HEK293 (cell line): ENCODE results near the gene CDC5L.

Experiments
- CTCF ChIA-PET: fragments of 350-600 bp; formaldehyde crosslinking; extraction: SDS; loops from one replicate; lab custom pipeline; 2021; ENCODE audit warnings: antibody characterized with exemption; lab: Yijun Ruan, JAX
- POLR2A ChIA-PET: fragments of 300-600 bp; formaldehyde crosslinking; extraction: SDS; loops from one replicate; lab custom pipeline; 2020; ENCODE audit warnings: antibody characterized with exemption, inconsistent platforms; lab: Yijun Ruan, JAX
- H3K27ac ChIP-seq: fragments of 200-500 bp; sonication (Bioruptor generic); 2 replicates; pipeline ENCODE4 v1.5.1; 2014; ENCODE audit warnings: low read depth, low read length, control low read depth, inconsistent platforms; ENCODE audit errors: extremely low read depth
- H3K36me3 ChIP-seq, 2 experiments: fragments of 200-500 bp in 1 of 2; sonication (Bioruptor generic) in 1 of 2; 1 replicate in 1 of 2; 2 replicates in 1 of 2; pipeline ENCODE4 v1.5.1; 2014 to 2017; ENCODE audit warnings: inconsistent platforms in 2 of 2, low read length in 2 of 2; ENCODE audit not compliant: control insufficient read depth in 2 of 2, insufficient read depth in 1 of 2
- H3K4me1 ChIP-seq: fragments of 200-500 bp; sonication (Bioruptor generic); 2 replicates; pipeline ENCODE4 v1.5.1; 2014; ENCODE audit warnings: mild to moderate bottlenecking, low read length, inconsistent platforms; ENCODE audit not compliant: control insufficient read depth, insufficient read depth
- H3K4me3 ChIP-seq: 2 replicates; pipeline ENCODE4 v1.5.1; 2011; ENCODE audit warnings: low read depth, mild to moderate bottlenecking, control low read depth, low read length, moderate library complexity
- H3K9me3 ChIP-seq: fragments of 200-500 bp; sonication (Bioruptor generic); 2 replicates; pipeline ENCODE4 v1.5.1; 2014; ENCODE audit warnings: low read depth, low read length, inconsistent platforms; ENCODE audit not compliant: control insufficient read depth, insufficient read depth
- MZF1 ChIP-seq: fragments of 450-650 bp; formaldehyde crosslinking; IDR thresholded peaks from 2 replicates; pipeline ENCODE4 v1.5.1; 2017; ENCODE audit warnings: missing biosample characterization, missing genetic modification characterization, borderline replicate concordance
- OVOL3 ChIP-seq: fragments of 450-650 bp; formaldehyde crosslinking; IDR thresholded peaks from 2 replicates; pipeline ENCODE4 v1.5.1; 2016; ENCODE audit warnings: missing biosample characterization, missing genetic modification characterization
- PBX3 ChIP-seq: sonication (generic); formaldehyde crosslinking; IDR thresholded peaks from 2 replicates; pipeline ENCODE4 v1.8.1; 2022; ENCODE audit warnings: mild to moderate bottlenecking, moderate library complexity, missing genetic modification reagents
- SCRT2 ChIP-seq: fragments of 450-650 bp; formaldehyde crosslinking; IDR thresholded peaks from 2 replicates; pipeline ENCODE4 v1.5.1; 2016; ENCODE audit warnings: missing biosample characterization, missing genetic modification characterization
- SETDB1 ChIP-seq: IDR thresholded peaks from one replicate; pipeline ENCODE4 v1.6.1; 2017; ENCODE audit warnings: mild to moderate bottlenecking, low read length, moderate library complexity, mixed read lengths; ENCODE audit not compliant: insufficient read length
- SP2 ChIP-seq: fragments of 450-650 bp; formaldehyde crosslinking; IDR thresholded peaks from 2 replicates; pipeline ENCODE4 v1.5.1; 2016; ENCODE audit warnings: missing biosample characterization, missing genetic modification characterization
- ZBTB11 ChIP-seq: fragments of 450-650 bp; formaldehyde crosslinking; conservative IDR thresholded peaks from 2 replicates; pipeline ENCODE4 v1.5.1; 2016; ENCODE audit warnings: low read depth, missing biosample characterization, missing genetic modification characterization
- ZBTB21 ChIP-seq: fragments of 450-650 bp; formaldehyde crosslinking; IDR thresholded peaks from 2 replicates; pipeline ENCODE4 v1.5.1; 2017; ENCODE audit warnings: missing biosample characterization, missing genetic modification characterization
- ZEB2 ChIP-seq: fragments of 450-650 bp; formaldehyde crosslinking; IDR thresholded peaks from 2 replicates; pipeline ENCODE4 v1.5.1; 2016; ENCODE audit warnings: missing biosample characterization, missing genetic modification characterization
- ZNF114 ChIP-seq: fragments of 450-650 bp; formaldehyde crosslinking; IDR thresholded peaks from 2 replicates; pipeline ENCODE4 v1.5.0; 2017; ENCODE audit warnings: missing biosample characterization, missing genetic modification characterization
- ZNF335 ChIP-seq: fragments of 450-650 bp; formaldehyde crosslinking; conservative IDR thresholded peaks from 2 replicates; pipeline ENCODE4 v1.5.1; 2016; ENCODE audit warnings: missing biosample characterization, missing genetic modification characterization
- ZNF362 ChIP-seq: fragments of 450-650 bp; formaldehyde crosslinking; IDR thresholded peaks from 2 replicates; pipeline ENCODE4 v1.5.1; 2016; ENCODE audit warnings: missing biosample characterization, missing genetic modification characterization
- ZNF391 ChIP-seq: fragments of 450-650 bp; formaldehyde crosslinking; IDR thresholded peaks from 2 replicates; pipeline ENCODE4 v1.5.1; 2016; ENCODE audit warnings: low read depth, missing biosample characterization, missing genetic modification characterization, borderline replicate concordance
- ZNF416 ChIP-seq: fragments of 450-650 bp; formaldehyde crosslinking; IDR thresholded peaks from 2 replicates; pipeline ENCODE4 v1.5.1; 2016; ENCODE audit warnings: missing biosample characterization, missing genetic modification characterization
- ZNF514 ChIP-seq: fragments of 450-650 bp; formaldehyde crosslinking; IDR thresholded peaks from 2 replicates; pipeline ENCODE4 v1.5.1; 2016; ENCODE audit warnings: missing biosample characterization, missing genetic modification characterization
- ZNF529 ChIP-seq: fragments of 450-650 bp; formaldehyde crosslinking; IDR thresholded peaks from 2 replicates; pipeline ENCODE4 v1.5.1; 2017; ENCODE audit warnings: missing genetic modification characterization, missing biosample characterization; ENCODE audit not compliant: insufficient replicate concordance
- ZNF585B ChIP-seq: fragments of 450-650 bp; formaldehyde crosslinking; IDR thresholded peaks from 2 replicates; pipeline ENCODE4 v1.5.1; 2016; ENCODE audit warnings: missing biosample characterization, missing genetic modification characterization
- ZNF654 ChIP-seq: fragments of 450-650 bp; formaldehyde crosslinking; IDR thresholded peaks from 2 replicates; pipeline ENCODE4 v1.5.1; 2016; ENCODE audit warnings: low read depth, missing biosample characterization, missing genetic modification characterization
- ZNF785 ChIP-seq: fragments of 450-650 bp; formaldehyde crosslinking; IDR thresholded peaks from 2 replicates; pipeline ENCODE4 v1.5.1; 2016; ENCODE audit warnings: missing biosample characterization, missing genetic modification characterization
- ZNF791 ChIP-seq: fragments of 450-650 bp; formaldehyde crosslinking; IDR thresholded peaks from 2 replicates; pipeline ENCODE4 v1.5.1; 2016; ENCODE audit warnings: missing biosample characterization, missing genetic modification characterization
- TF ChIP-seq, protein P1 (sequence below): fragments of 450-650 bp; formaldehyde crosslinking; IDR thresholded peaks from 2 replicates; pipeline ENCODE4 v1.5.1; 2016; ENCODE audit warnings: missing biosample characterization, missing genetic modification characterization
- TF ChIP-seq, protein P2 (sequence below): fragments of 450-650 bp; formaldehyde crosslinking; IDR thresholded peaks from 2 replicates; pipeline ENCODE4 v1.5.1; 2016; ENCODE audit warnings: missing biosample characterization, missing genetic modification characterization
- TF ChIP-seq, protein P3 (sequence below): fragments of 450-650 bp; formaldehyde crosslinking; IDR thresholded peaks from 2 replicates; pipeline ENCODE4 v1.5.1; 2016; ENCODE audit warnings: missing biosample characterization, missing genetic modification characterization
- TF ChIP-seq, protein P4 (sequence below): fragments of 450-650 bp; formaldehyde crosslinking; IDR thresholded peaks from 2 replicates; pipeline ENCODE4 v1.5.1; 2016; ENCODE audit warnings: missing biosample characterization, missing genetic modification characterization, low read depth

CDC5L gene

DNA sequence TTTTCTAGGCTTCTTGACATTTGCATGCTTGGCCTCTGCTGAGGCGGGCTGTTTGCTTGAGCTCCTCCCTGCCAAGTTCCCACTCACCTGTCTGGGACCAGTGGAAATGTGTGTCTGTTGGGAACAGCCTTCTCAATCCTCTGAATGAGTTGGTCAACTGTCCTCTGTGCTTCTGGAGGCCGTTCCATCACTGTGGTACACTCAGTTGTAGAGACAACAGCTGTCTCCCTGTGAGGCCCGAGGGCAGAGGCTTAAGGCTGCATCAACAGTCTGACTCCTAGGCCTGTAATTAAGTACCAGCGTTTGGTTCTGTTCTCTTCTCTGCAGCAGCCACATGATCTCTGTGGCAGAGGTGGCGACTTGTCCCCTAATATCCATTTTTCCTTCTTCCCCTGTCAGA, 110.9 kb downstream of the CDC5L start (continued):
- TF ChIP-seq ZNF362 (tag by site-specific recombination) (no peak), ZNF114 (no peak), ZEB2 (tag by site-specific recombination) (no peak), ZNF785 (tag by site-specific recombination) (no peak), ZNF335 (tag by site-specific recombination) (no peak)
- TF ChIP-seq, protein P1, sequence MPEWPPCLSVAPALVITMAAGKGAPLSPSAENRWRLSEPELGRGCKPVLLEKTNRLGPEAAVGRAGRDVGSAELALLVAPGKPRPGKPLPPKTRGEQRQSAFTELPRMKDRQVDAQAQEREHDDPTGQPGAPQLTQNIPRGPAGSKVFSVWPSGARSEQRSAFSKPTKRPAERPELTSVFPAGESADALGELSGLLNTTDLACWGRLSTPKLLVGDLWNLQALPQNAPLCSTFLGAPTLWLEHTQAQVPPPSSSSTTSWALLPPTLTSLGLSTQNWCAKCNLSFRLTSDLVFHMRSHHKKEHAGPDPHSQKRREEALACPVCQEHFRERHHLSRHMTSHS (tag by site-specific recombination): no peak

DNA sequence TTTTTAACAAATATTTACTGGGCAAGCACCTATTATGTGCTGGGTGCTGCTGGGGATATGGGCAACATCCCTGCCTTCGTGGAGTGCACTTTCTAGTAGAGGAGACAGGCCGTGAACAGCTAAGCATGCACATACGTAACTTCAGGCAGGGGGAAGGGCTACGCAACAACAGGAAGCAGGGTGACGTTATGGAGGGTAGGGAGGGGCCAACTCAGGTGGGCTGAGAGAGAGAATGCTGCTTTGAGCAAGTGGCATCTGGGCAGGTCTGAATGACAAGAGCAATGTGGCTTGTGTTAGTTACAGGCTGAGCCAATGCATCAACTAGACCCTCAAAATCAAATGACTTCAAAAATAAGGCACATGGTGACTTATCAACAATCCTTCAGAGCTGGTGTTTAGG, 112.1 kb downstream of the CDC5L start:
- CTCF ChIA-PET: interaction anchor here (0.7 kb wide), 1 partner anchor 69 kb away, joined by 4 read pairs; no protein-coding TSS in a partner anchor
- no peaks in the 10 kb centered on the region for H3K36me3 ChIP-seq
- POLR2A ChIA-PET: no interaction called here
- no peaks in the 10 kb centered on the region for H3K4me1 ChIP-seq
- no peaks in the 10 kb centered on the region for H3K9me3 ChIP-seq
- H3K4me3 ChIP-seq: no peak overlapping the region
- H3K27ac ChIP-seq: no peak overlapping the region
- TF ChIP-seq ZNF416 (tag by site-specific recombination) (no peak), ZNF654 (tag by site-specific recombination) (no peak), SCRT2 (no peak), ZNF585B (tag by site-specific recombination) (no peak), ZNF335 (tag by site-specific recombination) (no peak), ZBTB21 (no peak), ZNF529 (tag by site-specific recombination) (no peak), MZF1 (tag by site-specific recombination) (no peak), ZNF791 (tag by site-specific recombination) (no peak), ZNF391 (tag by site-specific recombination) (no peak), ZNF514 (tag by site-specific recombination) (no peak), SETDB1 (no peak), OVOL3 (tag by site-specific recombination) (no peak), SP2 (no peak), PBX3 (CRISPR knock-in tag) (no peak), ZBTB11 (no peak)
- TF ChIP-seq, protein P2, sequence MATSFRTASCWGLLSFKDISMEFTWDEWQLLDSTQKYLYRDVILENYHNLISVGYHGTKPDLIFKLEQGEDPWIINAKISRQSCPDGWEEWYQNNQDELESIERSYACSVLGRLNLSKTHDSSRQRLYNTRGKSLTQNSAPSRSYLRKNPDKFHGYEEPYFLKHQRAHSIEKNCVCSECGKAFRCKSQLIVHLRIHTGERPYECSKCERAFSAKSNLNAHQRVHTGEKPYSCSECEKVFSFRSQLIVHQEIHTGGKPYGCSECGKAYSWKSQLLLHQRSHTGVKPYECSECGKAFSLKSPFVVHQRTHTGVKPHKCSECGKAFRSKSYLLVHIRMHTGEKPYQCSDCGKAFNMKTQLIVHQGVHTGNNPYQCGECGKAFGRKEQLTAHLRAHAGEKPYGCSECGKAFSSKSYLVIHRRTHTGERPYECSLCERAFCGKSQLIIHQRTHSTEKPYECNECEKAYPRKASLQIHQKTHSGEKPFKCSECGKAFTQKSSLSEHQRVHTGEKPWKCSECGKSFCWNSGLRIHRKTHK (tag by site-specific recombination): no peak
- TF ChIP-seq, protein P3, sequence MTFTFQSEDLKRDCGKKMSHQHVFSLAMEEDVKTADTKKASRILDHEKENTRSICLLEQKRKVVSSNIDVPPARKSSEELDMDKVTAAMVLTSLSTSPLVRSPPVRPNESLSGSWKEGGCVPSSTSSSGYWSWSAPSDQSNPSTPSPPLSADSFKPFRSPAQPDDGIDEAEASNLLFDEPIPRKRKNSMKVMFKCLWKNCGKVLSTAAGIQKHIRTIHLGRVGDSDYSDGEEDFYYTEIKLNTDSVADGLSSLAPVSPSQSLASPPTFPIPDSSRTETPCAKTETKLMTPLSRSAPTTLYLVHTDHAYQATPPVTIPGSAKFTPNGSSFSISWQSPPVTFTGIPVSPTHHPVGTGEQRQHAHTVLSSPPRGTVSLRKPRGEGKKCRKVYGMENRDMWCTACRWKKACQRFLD: no peak
- TF ChIP-seq, protein P4, sequence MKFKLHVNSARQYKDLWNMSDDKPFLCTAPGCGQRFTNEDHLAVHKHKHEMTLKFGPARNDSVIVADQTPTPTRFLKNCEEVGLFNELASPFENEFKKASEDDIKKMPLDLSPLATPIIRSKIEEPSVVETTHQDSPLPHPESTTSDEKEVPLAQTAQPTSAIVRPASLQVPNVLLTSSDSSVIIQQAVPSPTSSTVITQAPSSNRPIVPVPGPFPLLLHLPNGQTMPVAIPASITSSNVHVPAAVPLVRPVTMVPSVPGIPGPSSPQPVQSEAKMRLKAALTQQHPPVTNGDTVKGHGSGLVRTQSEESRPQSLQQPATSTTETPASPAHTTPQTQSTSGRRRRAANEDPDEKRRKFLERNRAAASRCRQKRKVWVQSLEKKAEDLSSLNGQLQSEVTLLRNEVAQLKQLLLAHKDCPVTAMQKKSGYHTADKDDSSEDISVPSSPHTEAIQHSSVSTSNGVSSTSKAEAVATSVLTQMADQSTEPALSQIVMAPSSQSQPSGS (tag by site-specific recombination): no peak
